ENCODE data around the gene CPE. TPM values are rescaled to one million over a fixed set of nuclear protein-coding genes. Genes with fewer than 3 reads are reported as not detected.

The CPE gene
- total RNA-seq, 1 experiment from 2014 or later = 15.2 TPM

DNA sequence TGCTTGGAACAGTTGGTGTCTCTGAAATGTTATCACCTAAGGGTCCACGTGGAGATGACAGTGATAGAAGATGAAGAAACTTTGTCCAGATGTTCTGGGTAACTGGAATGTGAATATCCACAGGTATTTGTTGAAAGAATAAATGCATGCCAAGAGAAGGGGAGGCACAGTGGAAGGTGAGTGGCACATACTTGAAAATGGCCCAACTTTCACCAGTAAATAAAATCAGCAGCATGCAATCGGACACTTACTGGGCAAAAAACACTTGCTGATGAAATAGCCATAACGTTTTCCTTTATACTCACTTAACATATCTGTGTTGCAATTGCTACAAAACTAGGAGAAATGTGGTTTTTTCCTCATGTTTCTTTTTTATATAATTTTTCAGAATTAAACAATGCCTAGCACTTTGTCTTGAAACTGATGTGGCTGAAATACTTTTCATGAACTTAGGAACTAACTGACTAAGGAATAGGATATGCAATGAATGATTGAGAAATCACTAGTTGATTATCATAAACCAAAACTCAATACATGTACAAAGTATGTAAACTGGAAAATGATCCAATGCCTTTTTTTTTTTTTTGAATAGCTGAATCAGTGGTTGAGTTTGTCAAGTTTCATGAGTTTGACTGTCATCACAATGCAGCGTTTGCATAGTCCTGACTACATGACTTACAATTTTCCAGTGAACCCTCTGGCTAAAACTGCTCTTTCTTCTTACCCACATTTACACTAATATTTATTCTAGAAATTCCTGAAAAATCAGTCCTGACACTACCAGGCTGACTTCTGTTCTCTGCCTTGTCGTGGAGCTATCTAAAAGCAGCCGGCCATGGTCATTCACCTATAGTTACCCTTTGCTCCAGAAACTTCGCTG is 127.4 kb downstream of the CPE start:
- Histone ChIP-seq H3K27ac (no peak overlapping the region), H3K4me1 (replicated peaks) (no peaks in the 10 kb centered on the region), H3K27me3 (replicated peaks) (no peaks in the 10 kb centered on the region), H3K9me3 (replicated peaks) (no peaks in the 10 kb centered on the region), H3K36me3 (no peaks in the 10 kb centered on the region), H3K4me3 (no peak overlapping the region)
- DNase-seq (ENCODE audit: low read depth in 1 of 2, low spot score in 2 of 2) = no peak

DNA sequence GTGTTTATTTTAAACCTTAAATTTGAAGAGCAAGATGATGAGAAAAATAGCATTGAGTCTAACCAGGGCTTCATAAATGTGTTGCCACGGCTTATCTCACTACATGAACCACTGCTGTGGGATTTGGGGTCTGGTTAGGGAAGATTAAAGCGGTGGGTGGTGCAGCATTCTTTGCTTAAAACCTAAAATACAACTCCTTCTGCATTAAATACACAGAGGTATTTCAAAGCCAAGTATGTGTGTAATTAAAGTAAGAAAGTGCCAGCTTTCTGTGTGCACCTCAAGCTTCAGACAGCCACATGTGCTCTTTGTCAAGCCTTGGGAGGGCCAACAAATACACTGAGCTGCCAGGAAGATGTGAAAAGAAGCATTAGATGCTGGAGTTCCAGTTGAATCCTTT is 128.0 kb downstream of the CPE start:
- no peak for DNase-seq (ENCODE audit: low read depth in 1 of 2, low spot score in 2 of 2)
- Histone ChIP-seq H3K27me3 (replicated peaks) (no peaks in the 10 kb centered on the region), H3K4me1 (replicated peaks) (no peaks in the 10 kb centered on the region), H3K9me3 (replicated peaks) (no peaks in the 10 kb centered on the region), H3K27ac (no peak overlapping the region), H3K4me3 (no peak overlapping the region), H3K36me3 (no peaks in the 10 kb centered on the region)

DNA sequence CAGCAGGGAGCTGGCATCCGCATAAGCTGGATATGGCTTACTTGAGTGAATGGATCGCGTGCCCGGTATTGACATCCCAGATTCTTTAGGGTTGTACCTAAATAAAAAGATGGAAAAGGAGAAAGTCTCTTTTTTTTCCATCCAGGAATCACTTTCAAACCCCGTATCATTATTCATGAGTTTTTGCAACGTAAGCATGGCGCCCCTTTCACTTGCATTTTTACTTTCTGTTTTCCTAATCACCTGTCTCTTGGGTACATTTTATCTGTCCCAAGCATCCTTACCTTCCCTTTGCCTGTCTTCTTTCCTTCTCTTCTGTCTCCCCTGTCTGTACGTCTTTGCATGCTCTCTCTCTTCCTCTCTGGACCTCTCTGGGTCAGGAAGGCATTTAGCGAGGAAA is 128.6 kb downstream of the CPE start:
- Histone ChIP-seq H3K9me3 (replicated peaks) (no peaks in the 10 kb centered on the region), H3K4me1 (replicated peaks) (no peaks in the 10 kb centered on the region), H3K36me3 (no peaks in the 10 kb centered on the region), H3K27ac (no peak overlapping the region), H3K4me3 (no peak overlapping the region), H3K27me3 (replicated peaks) (no peaks in the 10 kb centered on the region)
- DNase-seq (ENCODE audit: low read depth in 1 of 2, low spot score in 2 of 2) = no peak

DNA sequence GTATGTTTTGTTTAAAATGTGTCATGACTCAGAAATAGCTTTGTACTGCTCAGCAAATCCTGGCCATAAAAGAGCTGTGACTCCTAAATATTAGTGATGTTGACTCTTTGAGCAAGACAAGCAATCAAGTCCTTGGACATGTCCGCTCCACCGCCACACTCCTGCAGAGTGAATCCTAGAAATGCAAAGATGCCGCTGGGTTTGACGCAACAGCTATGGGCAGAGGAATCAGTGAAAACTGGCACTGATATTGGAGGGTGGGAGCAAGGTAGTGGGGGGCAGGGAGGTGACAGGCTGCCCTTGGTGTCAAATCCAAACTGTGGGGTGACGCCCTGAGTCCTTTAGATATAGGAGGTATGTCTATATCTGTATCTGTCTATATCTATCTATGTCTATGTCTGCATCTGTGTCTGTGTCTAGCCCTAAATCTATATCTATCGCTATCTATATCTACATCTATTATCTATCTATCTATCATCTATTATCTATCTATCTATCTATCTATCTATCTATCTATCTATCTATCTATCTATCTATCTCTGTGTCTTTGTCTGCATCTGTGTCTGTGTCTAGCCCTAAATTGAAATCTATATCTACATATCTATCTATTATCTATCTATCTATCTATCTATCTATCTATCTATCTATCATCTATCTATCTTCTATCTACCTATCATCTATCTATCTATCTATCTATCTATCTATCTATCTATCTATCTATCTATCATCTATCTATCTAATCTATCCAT is 129.7 kb downstream of the CPE start:
- Histone ChIP-seq H3K27ac (no peak overlapping the region), H3K4me1 (replicated peaks) (no peaks in the 10 kb centered on the region), H3K27me3 (replicated peaks) (no peaks in the 10 kb centered on the region), H3K36me3 (no peaks in the 10 kb centered on the region), H3K4me3 (no peak overlapping the region), H3K9me3 (replicated peaks) (no peaks in the 10 kb centered on the region)
- DNase-seq (ENCODE audit: low read depth in 1 of 2, low spot score in 2 of 2) = no peak

DNA sequence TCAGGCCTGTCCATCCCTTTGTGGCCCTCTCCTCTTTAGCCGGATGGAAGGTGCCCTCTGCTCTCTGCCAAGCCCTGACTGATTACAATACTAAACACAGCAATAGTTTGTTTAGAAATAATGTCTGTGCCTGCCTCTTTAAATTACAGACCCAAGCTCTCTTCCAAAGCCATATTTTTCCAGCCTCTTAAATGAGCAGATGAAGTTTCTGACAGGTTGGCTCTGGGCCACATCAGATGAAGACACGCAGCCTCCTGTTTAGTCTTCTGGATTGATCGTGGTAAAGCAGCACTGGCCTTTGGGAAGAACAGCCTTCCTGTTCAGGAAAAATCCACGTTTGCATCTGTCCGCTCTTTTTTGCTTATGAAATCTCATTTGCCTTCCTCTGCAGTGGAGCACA is 133.6 kb downstream of the CPE start:
- Histone ChIP-seq H3K9me3 (replicated peaks) (no peaks in the 10 kb centered on the region), H3K36me3 (no peaks in the 10 kb centered on the region), H3K27ac (no peak overlapping the region), H3K4me3 (no peak overlapping the region), H3K27me3 (replicated peaks) (no peaks in the 10 kb centered on the region), H3K4me1 (replicated peaks) (no peaks in the 10 kb centered on the region)
- DNase-seq (ENCODE audit: low read depth in 1 of 2, low spot score in 2 of 2) = no peak

DNA sequence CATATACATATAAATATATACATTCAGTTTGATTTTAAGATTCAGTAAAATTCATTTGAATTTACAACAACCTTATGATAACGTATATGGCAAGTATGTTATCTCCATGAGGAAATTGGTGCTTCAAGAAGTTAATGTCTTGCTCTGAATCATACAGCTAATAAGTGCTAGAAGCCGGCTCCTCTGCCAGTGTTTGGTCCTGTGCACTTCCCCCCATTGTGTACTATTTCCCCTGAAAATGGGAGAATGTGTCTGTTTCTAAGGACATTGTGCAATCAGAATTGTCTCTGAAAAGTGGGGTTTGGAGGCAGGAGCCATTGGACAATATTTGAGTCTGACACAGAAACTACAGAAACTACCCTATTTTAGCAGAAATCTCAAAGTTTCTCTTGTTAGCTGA is 135.9 kb downstream of the CPE start:
- Histone ChIP-seq H3K27me3 (replicated peaks) (no peaks in the 10 kb centered on the region), H3K27ac (no peak overlapping the region), H3K4me3 (no peak overlapping the region), H3K4me1 (replicated peaks) (no peaks in the 10 kb centered on the region), H3K9me3 (replicated peaks) (no peaks in the 10 kb centered on the region), H3K36me3 (no peaks in the 10 kb centered on the region)
- DNase-seq (ENCODE audit: low read depth in 1 of 2, low spot score in 2 of 2) = no peak

DNA sequence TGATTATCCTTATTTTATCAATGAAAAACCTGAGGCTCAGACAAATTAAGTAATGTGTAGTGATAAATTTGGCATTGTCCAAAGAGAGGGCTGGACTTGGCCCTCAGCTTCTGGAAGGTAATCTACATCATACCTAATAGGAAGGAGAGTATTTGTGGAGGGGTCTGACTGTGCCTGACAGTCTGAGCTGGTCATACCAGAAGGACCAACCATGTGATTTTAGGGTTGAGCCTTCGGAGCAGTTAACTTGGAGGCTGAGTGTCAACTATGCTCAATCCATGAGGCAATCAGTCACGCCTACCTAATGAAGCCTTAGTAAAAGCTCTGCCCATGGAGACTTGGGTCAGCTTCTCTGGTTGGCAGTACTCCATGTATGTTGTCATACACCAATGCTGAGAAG is 136.4 kb downstream of the CPE start:
- no peaks in the 10 kb centered on the region for H3K9me3 ChIP-seq (replicated peaks)
- no peak overlapping the region for H3K4me3 ChIP-seq
- no peaks in the 10 kb centered on the region for H3K36me3 ChIP-seq
- H3K27me3 ChIP-seq (replicated peaks) = no peaks in the 10 kb centered on the region
- no peak overlapping the region for H3K27ac ChIP-seq
- DNase-seq (ENCODE audit: low read depth in 1 of 2, low spot score in 2 of 2) = no peak
- no peaks in the 10 kb centered on the region for H3K4me1 ChIP-seq (replicated peaks)

DNA sequence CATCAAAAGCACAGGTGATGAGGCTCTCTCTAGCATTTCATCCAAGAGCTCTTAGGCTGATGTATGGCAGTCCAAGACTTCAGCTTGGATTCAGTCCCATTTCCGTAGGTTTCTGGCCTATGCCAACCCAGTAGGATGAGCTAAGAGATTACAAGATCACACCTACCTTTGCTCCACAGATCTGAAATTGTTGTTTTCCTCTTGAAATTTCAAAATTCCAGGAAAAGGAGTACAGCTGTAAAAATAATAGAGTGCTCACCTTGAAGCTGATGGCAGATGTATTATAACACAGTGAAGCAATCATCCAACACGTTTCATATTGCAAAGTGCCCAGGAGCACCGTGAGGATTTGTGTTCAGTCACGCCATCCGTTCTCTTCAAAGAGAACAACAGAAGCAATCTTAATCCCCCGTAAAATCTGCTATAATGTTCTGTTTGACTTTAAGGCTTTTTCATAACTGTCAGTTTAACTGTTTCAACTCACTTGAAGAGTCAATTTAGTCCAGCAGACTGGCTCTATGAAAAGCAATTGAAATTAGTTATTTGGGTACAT is 137.5 kb downstream of the CPE start:
- no peaks in the 10 kb centered on the region for H3K27me3 ChIP-seq (replicated peaks)
- H3K4me3 ChIP-seq = no peak overlapping the region
- no peaks in the 10 kb centered on the region for H3K9me3 ChIP-seq (replicated peaks)
- no peaks in the 10 kb centered on the region for H3K36me3 ChIP-seq
- H3K4me1 ChIP-seq (replicated peaks) = no peaks in the 10 kb centered on the region
- H3K27ac ChIP-seq = no peak overlapping the region
- DNase-seq (ENCODE audit: low read depth in 1 of 2, low spot score in 2 of 2) = no peak

DNA sequence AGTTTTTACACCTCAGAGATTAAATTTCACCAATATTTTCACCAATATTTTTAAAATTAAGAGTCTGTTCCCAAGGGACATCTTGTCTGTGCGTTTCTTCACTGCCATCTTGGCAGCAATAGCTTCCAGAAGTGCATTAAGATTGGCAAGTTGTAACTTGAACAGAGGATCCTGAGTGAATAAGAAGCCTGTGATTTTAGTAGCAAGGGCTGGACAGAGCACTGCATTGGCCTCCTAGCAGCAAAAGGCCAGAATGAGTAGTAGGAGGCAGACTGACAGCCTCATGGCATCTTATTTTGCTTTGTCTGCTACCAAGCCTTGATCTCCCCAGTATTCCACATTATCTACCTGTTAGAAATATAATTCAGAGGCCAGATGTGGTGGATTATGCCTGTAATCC is 138.4 kb downstream of the CPE start:
- H3K9me3 ChIP-seq (replicated peaks) = no peaks in the 10 kb centered on the region
- H3K4me3 ChIP-seq = no peak overlapping the region
- no peak for DNase-seq (ENCODE audit: low read depth in 1 of 2, low spot score in 2 of 2)

DNA sequence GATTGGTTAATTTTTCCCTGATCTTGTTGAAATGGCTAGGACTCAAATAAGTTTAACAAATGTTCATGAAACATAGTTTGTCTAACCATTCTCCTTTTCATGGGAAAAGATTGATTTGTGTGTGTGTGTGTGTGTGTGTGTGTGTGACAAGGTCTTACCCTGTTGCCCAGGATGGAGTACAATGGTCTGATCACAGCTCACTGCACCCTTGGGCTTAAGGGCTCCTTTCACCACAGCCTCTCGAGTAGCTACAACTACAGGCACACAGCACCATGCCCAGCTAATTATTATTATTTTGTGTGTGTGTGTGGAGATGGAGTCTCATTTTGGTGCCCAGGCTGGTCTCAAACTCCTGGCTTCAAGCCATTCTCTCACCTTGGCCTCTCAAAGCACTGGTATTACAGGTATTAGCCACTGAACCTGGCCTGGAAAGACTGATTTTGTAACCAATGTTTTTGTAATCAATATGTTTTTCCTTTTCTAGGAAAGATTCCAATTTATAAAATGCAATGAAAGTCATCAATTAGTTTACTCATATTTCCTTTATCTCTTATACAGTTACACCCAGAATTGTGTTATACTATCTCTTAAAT is 139.3 kb downstream of the CPE start:
- Histone ChIP-seq H3K9me3 (replicated peaks) (no peaks in the 10 kb centered on the region), H3K36me3 (no peaks in the 10 kb centered on the region), H3K27ac (no peak overlapping the region), H3K4me1 (replicated peaks) (no peaks in the 10 kb centered on the region), H3K4me3 (no peak overlapping the region), H3K27me3 (replicated peaks) (no peaks in the 10 kb centered on the region)
- DNase-seq (ENCODE audit: low read depth in 1 of 2, low spot score in 2 of 2) = no peak

More for the DNA sequence above, 138.4 kb downstream of the CPE start:
- Histone ChIP-seq H3K27ac (no peak overlapping the region), H3K27me3 (replicated peaks) (no peaks in the 10 kb centered on the region), H3K4me1 (replicated peaks) (no peaks in the 10 kb centered on the region), H3K36me3 (no peaks in the 10 kb centered on the region)

DNA sequence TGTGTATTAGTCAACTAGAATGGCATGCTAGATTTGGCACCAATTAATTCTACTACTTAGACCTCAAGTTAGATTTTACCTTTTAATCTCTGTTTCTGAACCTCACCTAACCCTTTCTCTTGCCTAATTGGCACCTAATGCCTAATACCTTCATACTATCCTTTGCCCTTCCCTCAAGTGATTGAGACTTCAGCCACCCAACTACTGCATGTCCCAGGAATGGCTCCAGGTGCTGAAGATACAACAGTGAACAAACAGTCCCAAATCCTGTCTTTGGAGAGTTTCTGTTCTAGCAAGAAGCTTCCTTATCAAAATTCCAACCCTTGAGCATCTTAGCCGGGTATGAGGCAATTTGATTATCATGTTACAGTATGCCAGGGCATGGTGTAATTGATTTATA is 139.9 kb downstream of the CPE start:
- Histone ChIP-seq H3K36me3 (no peaks in the 10 kb centered on the region), H3K9me3 (replicated peaks) (no peaks in the 10 kb centered on the region), H3K27ac (no peak overlapping the region), H3K27me3 (replicated peaks) (no peaks in the 10 kb centered on the region), H3K4me1 (replicated peaks) (no peaks in the 10 kb centered on the region), H3K4me3 (no peak overlapping the region)
- DNase-seq (ENCODE audit: low read depth in 1 of 2, low spot score in 2 of 2) = no peak

DNA sequence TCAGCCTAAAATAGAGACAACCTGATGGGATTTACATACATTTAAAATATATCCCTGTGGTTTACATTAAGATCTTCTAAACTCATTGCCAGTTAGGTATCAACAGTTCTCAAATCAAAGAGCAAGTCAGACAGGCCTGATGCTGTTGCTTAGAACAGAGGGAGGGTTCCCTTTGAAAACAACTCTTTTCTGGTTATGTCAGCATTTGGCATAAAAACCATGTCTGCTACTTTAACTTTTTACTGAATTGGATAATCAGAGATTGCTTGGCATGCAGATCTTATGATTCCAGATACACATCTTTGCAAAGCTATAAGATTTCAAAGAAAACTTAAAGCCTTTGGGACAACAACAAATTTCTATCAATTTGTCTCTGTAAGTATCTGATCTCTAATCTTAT is 140.8 kb downstream of the CPE start:
- DNase-seq (ENCODE audit: low read depth in 1 of 2, low spot score in 2 of 2) = no peak
- H3K9me3 ChIP-seq (replicated peaks) = no peaks in the 10 kb centered on the region
- H3K4me3 ChIP-seq = no peak overlapping the region
- H3K36me3 ChIP-seq = no peaks in the 10 kb centered on the region
- no peaks in the 10 kb centered on the region for H3K27me3 ChIP-seq (replicated peaks)
- H3K27ac ChIP-seq = no peak overlapping the region
- no peaks in the 10 kb centered on the region for H3K4me1 ChIP-seq (replicated peaks)

DNA sequence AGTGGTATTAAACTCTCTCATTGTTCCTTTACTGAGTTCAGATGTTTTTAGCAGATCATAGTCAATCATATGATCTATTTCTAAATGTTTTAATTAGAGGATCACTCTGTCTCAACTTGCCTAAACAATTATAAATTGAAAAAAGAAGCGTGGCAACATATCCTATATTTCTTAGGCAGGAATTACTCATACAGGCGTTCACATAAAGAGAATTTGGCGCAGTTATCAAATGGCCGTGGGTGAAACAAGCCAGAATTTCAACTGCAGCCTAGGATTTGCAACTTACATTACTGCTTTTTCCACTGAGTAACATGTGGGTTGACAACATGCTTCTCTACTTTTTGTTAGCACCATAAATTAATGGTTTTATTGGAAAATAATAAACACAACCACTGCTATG is 141.3 kb downstream of the CPE start:
- H3K36me3 ChIP-seq = no peaks in the 10 kb centered on the region
- H3K27me3 ChIP-seq (replicated peaks) = no peaks in the 10 kb centered on the region
- H3K27ac ChIP-seq = no peak overlapping the region
- H3K9me3 ChIP-seq (replicated peaks) = no peaks in the 10 kb centered on the region
- H3K4me1 ChIP-seq (replicated peaks) = no peaks in the 10 kb centered on the region
- no peak overlapping the region for H3K4me3 ChIP-seq
- no peak for DNase-seq (ENCODE audit: low read depth in 1 of 2, low spot score in 2 of 2)

DNA sequence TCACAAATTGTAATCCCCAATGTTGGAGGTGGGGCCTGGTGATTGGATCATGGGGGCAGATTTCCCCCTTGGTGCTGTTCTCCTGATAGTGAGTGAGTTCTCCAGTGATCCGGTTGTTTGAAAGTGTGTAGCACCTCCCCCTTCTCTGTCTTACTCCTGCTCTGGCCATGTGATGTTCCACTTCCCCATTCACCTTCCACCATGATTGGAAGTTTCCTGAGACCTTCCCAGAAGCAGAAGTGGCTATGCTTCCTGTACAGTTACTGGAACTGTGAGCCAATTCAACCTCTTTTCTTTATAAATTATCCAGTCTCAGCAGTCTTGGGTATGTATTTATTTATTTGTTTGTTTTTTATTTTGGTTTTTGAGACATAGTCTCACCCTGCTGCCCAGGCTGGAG is 143.2 kb downstream of the CPE start:
- no peak overlapping the region for H3K4me3 ChIP-seq
- DNase-seq (ENCODE audit: low read depth in 1 of 2, low spot score in 2 of 2) = no peak
- no peaks in the 10 kb centered on the region for H3K27me3 ChIP-seq (replicated peaks)
- no peaks in the 10 kb centered on the region for H3K4me1 ChIP-seq (replicated peaks)
- H3K9me3 ChIP-seq (replicated peaks) = no peaks in the 10 kb centered on the region
- H3K36me3 ChIP-seq = no peaks in the 10 kb centered on the region
- no peak overlapping the region for H3K27ac ChIP-seq
